GM23338 (cell line): ENCODE data around the gene PUM2. TPM values are rescaled to one million over a fixed set of nuclear protein-coding genes. Genes with fewer than 3 reads are reported as not detected.

Experiments used
- ATAC-seq: fragments of 200-7000 bp; cut with Tn5 transposase; 3 replicates; pipeline ENCODE4 v1.9.1; 2020
- DNase-seq: peaks from one replicate; pipeline ENCODE4 v3.0.0-alpha.2; 2015; ENCODE audit warnings: low spot score
- H2AFZ ChIP-seq: fragments of 200-600 bp; sonication (generic); 2 replicates; pipeline ENCODE4 v1.8.0; 2016; ENCODE audit warnings: antibody characterized with exemption, mild to moderate bottlenecking, moderate library complexity
- H3F3A ChIP-seq: fragments of 200-600 bp; sonication (generic); replicated peaks from 2 replicates; pipeline ENCODE4 v1.8.0; 2017; ENCODE audit warnings: antibody characterized with exemption, mixed run types, low read depth
- H3K27ac ChIP-seq: fragments of 200-600 bp; sonication (generic); 2 replicates; pipeline ENCODE4 v1.6.1; 2016; ENCODE audit warnings: low read depth
- H3K27me3 ChIP-seq: fragments of 200-600 bp; sonication (generic); 2 replicates; pipeline ENCODE4 v1.8.0; 2016; ENCODE audit warnings: mild to moderate bottlenecking, mixed run types, moderate library complexity; ENCODE audit not compliant: insufficient read depth
- H3K36me3 ChIP-seq: fragments of 200-600 bp; sonication (generic); 2 replicates; pipeline ENCODE4 v1.8.0; 2016; ENCODE audit warnings: mild to moderate bottlenecking; ENCODE audit not compliant: insufficient read depth
- H3K4me1 ChIP-seq: fragments of 200-600 bp; sonication (generic); 2 replicates; pipeline ENCODE4 v1.8.0; 2016; ENCODE audit warnings: mild to moderate bottlenecking, moderate library complexity; ENCODE audit not compliant: insufficient read depth
- H3K4me2 ChIP-seq: fragments of 200-600 bp; sonication (generic); 2 replicates; pipeline ENCODE4 v1.7.1; 2017; ENCODE audit warnings: mixed run types
- H3K4me3 ChIP-seq: fragments of 200-600 bp; sonication (generic); 2 replicates; pipeline ENCODE4 v1.6.1; 2016; ENCODE audit warnings: mixed run types
- H3K79me2 ChIP-seq: fragments of 200-600 bp; sonication (generic); replicated peaks from 2 replicates; pipeline ENCODE4 v1.8.0; 2017; ENCODE audit warnings: mild to moderate bottlenecking; ENCODE audit not compliant: insufficient read depth
- H3K9me2 ChIP-seq: fragments of 200-600 bp; sonication (generic); 2 replicates; pipeline ENCODE4 v1.8.0; 2017; ENCODE audit not compliant: insufficient read depth
- H4K20me1 ChIP-seq: fragments of 200-600 bp; sonication (generic); replicated peaks from 2 replicates; pipeline ENCODE4 v1.8.0; 2017; ENCODE audit warnings: mild to moderate bottlenecking; ENCODE audit not compliant: insufficient read depth
- H3K27ac Mint-ChIP-seq: 2 replicates; pipeline ENCODE4 v1.8.0; 2020; ENCODE audit warnings: inconsistent platforms, mild to moderate bottlenecking, moderate library complexity, mixed read lengths
- H3K27me3 Mint-ChIP-seq: 3 replicates; pipeline ENCODE4 v1.8.0; 2022; ENCODE audit warnings: low read depth, mild to moderate bottlenecking, moderate library complexity, mixed read lengths, inconsistent platforms; ENCODE audit not compliant: insufficient read depth, poor library complexity
- H3K36me3 Mint-ChIP-seq: 3 replicates; pipeline ENCODE4 v1.8.0; 2021; ENCODE audit warnings: low read depth, mild to moderate bottlenecking, inconsistent platforms, moderate library complexity, mixed read lengths
- H3K4me1 Mint-ChIP-seq: 3 replicates; pipeline ENCODE4 v1.8.0; 2020; ENCODE audit warnings: mild to moderate bottlenecking, inconsistent platforms, mixed read lengths
- H3K4me3 Mint-ChIP-seq: 3 replicates; pipeline ENCODE4 v1.8.0; 2021; ENCODE audit warnings: moderate library complexity, mild to moderate bottlenecking, inconsistent platforms, mixed read lengths
- H3K9me3 Mint-ChIP-seq: 3 replicates; pipeline ENCODE4 v1.8.0; 2020; ENCODE audit warnings: moderate library complexity, mild to moderate bottlenecking, inconsistent platforms, mixed read lengths
- CREB1 ChIP-seq: fragments of 250-450 bp; sonication (Bioruptor Pico); IDR thresholded peaks from 2 replicates; pipeline ENCODE4 v1.5.0; 2020; ENCODE audit warnings: low read depth, mild to moderate bottlenecking, moderate library complexity
- EZH2 ChIP-seq: fragments of 200-600 bp; sonication (generic); IDR thresholded peaks from one replicate; pipeline ENCODE4 v1.8.0; 2017; ENCODE audit warnings: antibody characterized with exemption, mild to moderate bottlenecking, low read depth; ENCODE audit not compliant: unreplicated experiment
- EZH2phosphoT487 ChIP-seq: fragments of 200-600 bp; sonication (generic); IDR thresholded peaks from one replicate; pipeline ENCODE4 v1.8.1; 2018; ENCODE audit warnings: antibody characterized with exemption; ENCODE audit not compliant: unreplicated experiment
- JUNB ChIP-seq: IDR thresholded peaks from one replicate; pipeline ENCODE4 v1.6.1; 2016; ENCODE audit warnings: antibody characterized with exemption; ENCODE audit not compliant: unreplicated experiment
- NANOG ChIP-seq: IDR thresholded peaks from 2 replicates; pipeline ENCODE4 v1.6.1; 2016; ENCODE audit warnings: antibody characterized with exemption, borderline replicate concordance
- POLR2AphosphoS5 ChIP-seq: IDR thresholded peaks from 2 replicates; pipeline ENCODE4 v1.6.1; 2016; ENCODE audit warnings: antibody characterized with exemption, low read depth
- STAT1 ChIP-seq: IDR thresholded peaks from one replicate; pipeline ENCODE4 v1.6.1; 2016; ENCODE audit warnings: antibody characterized with exemption; ENCODE audit not compliant: unreplicated experiment
- ZNF114 ChIP-seq: fragments of 250-450 bp; sonication (Bioruptor Pico); IDR thresholded peaks from 2 replicates; pipeline ENCODE4 v1.5.0; 2020; ENCODE audit warnings: mild to moderate bottlenecking, moderate library complexity
- ZNF331 ChIP-seq: fragments of 250-450 bp; sonication (Bioruptor Pico); IDR thresholded peaks from 2 replicates; pipeline ENCODE4 v1.5.0; 2020; ENCODE audit warnings: low read depth, mild to moderate bottlenecking, moderate library complexity
- polyA plus RNA-seq: library from polyadenylated mRNA; unstranded; fragments of >200 nt; fragmentation: Nextera tagmentation; extraction: Ambion mirVana; gene quantifications from 2 replicates; pipeline ENCODE4 v1.2.1, GENCODE V29; 2016
- total RNA-seq: library from RNA; depleted of rRNA; stranded (reverse); fragments of >200 nt; shearing (Covaris generic); gene quantifications from 2 replicates; pipeline ENCODE4 v1.2.3, GENCODE V29; 2014
- TF ChIP-seq, protein P1 (sequence below): IDR thresholded peaks from one replicate; pipeline ENCODE4 v1.6.1; 2018; ENCODE audit warnings: antibody characterized with exemption; ENCODE audit not compliant: unreplicated experiment
- TF ChIP-seq, protein P2 (sequence below): fragments of 250-450 bp; sonication (Bioruptor Pico); IDR thresholded peaks from 2 replicates; pipeline ENCODE4 v1.5.0; 2020; ENCODE audit warnings: mild to moderate bottlenecking, moderate library complexity
- TF ChIP-seq, protein P3 (sequence below), 2 experiments: fragments of 200-600 bp in 1 of 2; sonication (generic) in 1 of 2; conservative IDR thresholded peaks; 2 replicates each; pipeline versions ENCODE4 v1.5.1 to v1.6.1; 2016 to 2017; ENCODE audit warnings: antibody characterized with exemption in 2 of 2, low read depth in 2 of 2, mild to moderate bottlenecking in 2 of 2, moderate library complexity in 1 of 2
- TF ChIP-seq, protein P4 (sequence below): IDR thresholded peaks from 2 replicates; pipeline ENCODE4 v1.6.1; 2016; ENCODE audit warnings: antibody characterized with exemption

The PUM2 gene
- total and polyA plus RNA-seq, 2 experiments from 2014 or later, result 29.9 to 94.1 TPM

DNA sequence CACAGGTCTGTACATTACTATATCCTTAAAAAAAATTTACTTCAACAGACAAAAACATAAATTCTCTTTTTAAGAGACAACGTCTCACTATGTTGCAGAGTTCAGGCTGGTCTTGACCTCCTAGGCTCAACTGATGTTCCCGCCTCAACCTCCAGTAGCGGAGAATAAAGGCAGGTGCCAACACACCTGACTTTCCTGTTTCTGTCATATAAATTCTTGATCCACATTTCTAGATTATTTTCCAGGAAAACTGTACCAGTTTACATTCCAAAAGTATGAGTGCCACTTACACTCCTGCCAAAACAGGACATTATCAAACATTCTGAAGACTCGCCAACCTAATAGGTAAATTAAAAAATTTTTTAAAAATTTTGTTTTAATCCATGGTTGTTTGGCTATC, 48.6 kb downstream of the PUM2 start:
- Histone ChIP-seq H3K27ac (no peak overlapping the region), H3K27me3 (no peaks in the 10 kb centered on the region), H2AFZ (no peak overlapping the region), H4K20me1 (peaks cover 10% of the 10 kb centered on the region), H3K36me3 (peaks cover 17% of the 10 kb centered on the region), H3K4me3 (no peak overlapping the region), H3K4me1 (no peaks in the 10 kb centered on the region), H3K4me2 (no peak overlapping the region), H3F3A (no peaks in the 10 kb centered on the region; the same call in 1 of the 2 replicates), H3K9me2 (no peaks in the 10 kb centered on the region), H3K79me2 (peaks cover 96% of the 10 kb centered on the region)
- Mint-ChIP-seq H3K27me3 (peaks cover 6% of the 10 kb centered on the region), H3K27ac (no peak overlapping the region), H3K36me3 (peaks cover 59% of the 10 kb centered on the region), H3K9me3 (no peaks in the 10 kb centered on the region; the same call in 2 of the 3 replicates), H3K4me1 (peaks cover 3% of the 10 kb centered on the region; the same call in 1 of the 3 replicates), H3K4me3 (no peak overlapping the region)
- TF ChIP-seq ZNF331 (CRISPR knock-in tag) (no peak), ZNF114 (CRISPR knock-in tag) (no peak), POLR2AphosphoS5 (no peak), NANOG (no peak), EZH2phosphoT487 (no peak), STAT1 (no peak), EZH2 (no peak), CREB1 (CRISPR knock-in tag) (no peak), JUNB (no peak)
- TF ChIP-seq, protein P1, sequence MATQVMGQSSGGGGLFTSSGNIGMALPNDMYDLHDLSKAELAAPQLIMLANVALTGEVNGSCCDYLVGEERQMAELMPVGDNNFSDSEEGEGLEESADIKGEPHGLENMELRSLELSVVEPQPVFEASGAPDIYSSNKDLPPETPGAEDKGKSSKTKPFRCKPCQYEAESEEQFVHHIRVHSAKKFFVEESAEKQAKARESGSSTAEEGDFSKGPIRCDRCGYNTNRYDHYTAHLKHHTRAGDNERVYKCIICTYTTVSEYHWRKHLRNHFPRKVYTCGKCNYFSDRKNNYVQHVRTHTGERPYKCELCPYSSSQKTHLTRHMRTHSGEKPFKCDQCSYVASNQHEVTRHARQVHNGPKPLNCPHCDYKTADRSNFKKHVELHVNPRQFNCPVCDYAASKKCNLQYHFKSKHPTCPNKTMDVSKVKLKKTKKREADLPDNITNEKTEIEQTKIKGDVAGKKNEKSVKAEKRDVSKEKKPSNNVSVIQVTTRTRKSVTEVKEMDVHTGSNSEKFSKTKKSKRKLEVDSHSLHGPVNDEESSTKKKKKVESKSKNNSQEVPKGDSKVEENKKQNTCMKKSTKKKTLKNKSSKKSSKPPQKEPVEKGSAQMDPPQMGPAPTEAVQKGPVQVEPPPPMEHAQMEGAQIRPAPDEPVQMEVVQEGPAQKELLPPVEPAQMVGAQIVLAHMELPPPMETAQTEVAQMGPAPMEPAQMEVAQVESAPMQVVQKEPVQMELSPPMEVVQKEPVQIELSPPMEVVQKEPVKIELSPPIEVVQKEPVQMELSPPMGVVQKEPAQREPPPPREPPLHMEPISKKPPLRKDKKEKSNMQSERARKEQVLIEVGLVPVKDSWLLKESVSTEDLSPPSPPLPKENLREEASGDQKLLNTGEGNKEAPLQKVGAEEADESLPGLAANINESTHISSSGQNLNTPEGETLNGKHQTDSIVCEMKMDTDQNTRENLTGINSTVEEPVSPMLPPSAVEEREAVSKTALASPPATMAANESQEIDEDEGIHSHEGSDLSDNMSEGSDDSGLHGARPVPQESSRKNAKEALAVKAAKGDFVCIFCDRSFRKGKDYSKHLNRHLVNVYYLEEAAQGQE, result no peak
- TF ChIP-seq, protein P2, sequence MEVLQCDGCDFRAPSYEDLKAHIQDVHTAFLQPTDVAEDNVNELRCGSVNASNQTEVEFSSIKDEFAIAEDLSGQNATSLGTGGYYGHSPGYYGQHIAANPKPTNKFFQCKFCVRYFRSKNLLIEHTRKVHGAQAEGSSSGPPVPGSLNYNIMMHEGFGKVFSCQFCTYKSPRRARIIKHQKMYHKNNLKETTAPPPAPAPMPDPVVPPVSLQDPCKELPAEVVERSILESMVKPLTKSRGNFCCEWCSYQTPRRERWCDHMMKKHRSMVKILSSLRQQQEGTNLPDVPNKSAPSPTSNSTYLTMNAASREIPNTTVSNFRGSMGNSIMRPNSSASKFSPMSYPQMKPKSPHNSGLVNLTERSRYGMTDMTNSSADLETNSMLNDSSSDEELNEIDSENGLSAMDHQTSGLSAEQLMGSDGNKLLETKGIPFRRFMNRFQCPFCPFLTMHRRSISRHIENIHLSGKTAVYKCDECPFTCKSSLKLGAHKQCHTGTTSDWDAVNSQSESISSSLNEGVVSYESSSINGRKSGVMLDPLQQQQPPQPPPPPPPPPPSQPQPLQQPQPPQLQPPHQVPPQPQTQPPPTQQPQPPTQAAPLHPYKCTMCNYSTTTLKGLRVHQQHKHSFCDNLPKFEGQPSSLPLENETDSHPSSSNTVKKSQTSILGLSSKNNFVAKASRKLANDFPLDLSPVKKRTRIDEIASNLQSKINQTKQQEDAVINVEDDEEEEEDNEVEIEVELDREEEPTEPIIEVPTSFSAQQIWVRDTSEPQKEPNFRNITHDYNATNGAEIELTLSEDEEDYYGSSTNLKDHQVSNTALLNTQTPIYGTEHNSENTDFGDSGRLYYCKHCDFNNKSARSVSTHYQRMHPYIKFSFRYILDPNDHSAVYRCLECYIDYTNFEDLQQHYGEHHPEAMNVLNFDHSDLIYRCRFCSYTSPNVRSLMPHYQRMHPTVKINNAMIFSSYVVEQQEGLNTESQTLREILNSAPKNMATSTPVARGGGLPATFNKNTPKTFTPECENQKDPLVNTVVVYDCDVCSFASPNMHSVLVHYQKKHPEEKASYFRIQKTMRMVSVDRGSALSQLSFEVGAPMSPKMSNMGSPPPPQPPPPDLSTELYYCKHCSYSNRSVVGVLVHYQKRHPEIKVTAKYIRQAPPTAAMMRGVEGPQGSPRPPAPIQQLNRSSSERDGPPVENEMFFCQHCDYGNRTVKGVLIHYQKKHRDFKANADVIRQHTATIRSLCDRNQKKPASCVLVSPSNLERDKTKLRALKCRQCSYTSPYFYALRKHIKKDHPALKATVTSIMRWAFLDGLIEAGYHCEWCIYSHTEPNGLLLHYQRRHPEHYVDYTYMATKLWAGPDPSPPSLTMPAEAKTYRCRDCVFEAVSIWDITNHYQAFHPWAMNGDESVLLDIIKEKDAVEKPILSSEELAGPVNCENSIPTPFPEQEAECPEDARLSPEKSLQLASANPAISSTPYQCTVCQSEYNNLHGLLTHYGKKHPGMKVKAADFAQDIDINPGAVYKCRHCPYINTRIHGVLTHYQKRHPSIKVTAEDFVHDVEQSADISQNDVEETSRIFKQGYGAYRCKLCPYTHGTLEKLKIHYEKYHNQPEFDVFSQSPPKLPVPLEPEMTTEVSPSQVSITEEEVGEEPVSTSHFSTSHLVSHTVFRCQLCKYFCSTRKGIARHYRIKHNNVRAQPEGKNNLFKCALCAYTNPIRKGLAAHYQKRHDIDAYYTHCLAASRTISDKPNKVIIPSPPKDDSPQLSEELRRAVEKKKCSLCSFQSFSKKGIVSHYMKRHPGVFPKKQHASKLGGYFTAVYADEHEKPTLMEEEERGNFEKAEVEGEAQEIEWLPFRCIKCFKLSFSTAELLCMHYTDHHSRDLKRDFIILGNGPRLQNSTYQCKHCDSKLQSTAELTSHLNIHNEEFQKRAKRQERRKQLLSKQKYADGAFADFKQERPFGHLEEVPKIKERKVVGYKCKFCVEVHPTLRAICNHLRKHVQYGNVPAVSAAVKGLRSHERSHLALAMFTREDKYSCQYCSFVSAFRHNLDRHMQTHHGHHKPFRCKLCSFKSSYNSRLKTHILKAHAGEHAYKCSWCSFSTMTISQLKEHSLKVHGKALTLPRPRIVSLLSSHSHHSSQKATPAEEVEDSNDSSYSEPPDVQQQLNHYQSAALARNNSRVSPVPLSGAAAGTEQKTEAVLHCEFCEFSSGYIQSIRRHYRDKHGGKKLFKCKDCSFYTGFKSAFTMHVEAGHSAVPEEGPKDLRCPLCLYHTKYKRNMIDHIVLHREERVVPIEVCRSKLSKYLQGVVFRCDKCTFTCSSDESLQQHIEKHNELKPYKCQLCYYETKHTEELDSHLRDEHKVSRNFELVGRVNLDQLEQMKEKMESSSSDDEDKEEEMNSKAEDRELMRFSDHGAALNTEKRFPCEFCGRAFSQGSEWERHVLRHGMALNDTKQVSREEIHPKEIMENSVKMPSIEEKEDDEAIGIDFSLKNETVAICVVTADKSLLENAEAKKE, result no peak
- TF ChIP-seq, protein P3, sequence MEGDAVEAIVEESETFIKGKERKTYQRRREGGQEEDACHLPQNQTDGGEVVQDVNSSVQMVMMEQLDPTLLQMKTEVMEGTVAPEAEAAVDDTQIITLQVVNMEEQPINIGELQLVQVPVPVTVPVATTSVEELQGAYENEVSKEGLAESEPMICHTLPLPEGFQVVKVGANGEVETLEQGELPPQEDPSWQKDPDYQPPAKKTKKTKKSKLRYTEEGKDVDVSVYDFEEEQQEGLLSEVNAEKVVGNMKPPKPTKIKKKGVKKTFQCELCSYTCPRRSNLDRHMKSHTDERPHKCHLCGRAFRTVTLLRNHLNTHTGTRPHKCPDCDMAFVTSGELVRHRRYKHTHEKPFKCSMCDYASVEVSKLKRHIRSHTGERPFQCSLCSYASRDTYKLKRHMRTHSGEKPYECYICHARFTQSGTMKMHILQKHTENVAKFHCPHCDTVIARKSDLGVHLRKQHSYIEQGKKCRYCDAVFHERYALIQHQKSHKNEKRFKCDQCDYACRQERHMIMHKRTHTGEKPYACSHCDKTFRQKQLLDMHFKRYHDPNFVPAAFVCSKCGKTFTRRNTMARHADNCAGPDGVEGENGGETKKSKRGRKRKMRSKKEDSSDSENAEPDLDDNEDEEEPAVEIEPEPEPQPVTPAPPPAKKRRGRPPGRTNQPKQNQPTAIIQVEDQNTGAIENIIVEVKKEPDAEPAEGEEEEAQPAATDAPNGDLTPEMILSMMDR (conservative IDR thresholded peaks at IDR 0.05; ENCODE audit: low read depth in 2 of 2), result no peak
- TF ChIP-seq, protein P4, sequence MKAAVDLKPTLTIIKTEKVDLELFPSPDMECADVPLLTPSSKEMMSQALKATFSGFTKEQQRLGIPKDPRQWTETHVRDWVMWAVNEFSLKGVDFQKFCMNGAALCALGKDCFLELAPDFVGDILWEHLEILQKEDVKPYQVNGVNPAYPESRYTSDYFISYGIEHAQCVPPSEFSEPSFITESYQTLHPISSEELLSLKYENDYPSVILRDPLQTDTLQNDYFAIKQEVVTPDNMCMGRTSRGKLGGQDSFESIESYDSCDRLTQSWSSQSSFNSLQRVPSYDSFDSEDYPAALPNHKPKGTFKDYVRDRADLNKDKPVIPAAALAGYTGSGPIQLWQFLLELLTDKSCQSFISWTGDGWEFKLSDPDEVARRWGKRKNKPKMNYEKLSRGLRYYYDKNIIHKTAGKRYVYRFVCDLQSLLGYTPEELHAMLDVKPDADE, result no peak
- DNase-seq (no peak), ATAC-seq (no peak)
